AML-193 (cell line): ENCODE measurements around the gene TMOD4.
A peak's percentile ranks its signal among the peaks of the same experiment; 100 is the strongest.
"Not testable (repeated sequence)": the region's sequence is repeated elsewhere in the genome, so short reads cannot be mapped to it uniquely, and the experiment has no call there.

Experiments used
- DNase-seq, 2 experiments: peaks; one replicate each; lab custom pipeline; 2025; lab: John Stamatoyannopoulos, UW

Gene TMOD4

GRCh38 chr1:151175863-151176262 is at the start of gene TMOD4:
Gene TMOD4 (minus strand): TSS chr1:151175981. CDS start chr1:151174875, 1,106 bp downstream.
- DNase-seq = peak; percentile 28 to 41

- no peak for DNase-seq
Observed at GRCh38 chr1:151222130-151222529, 46.3 kb upstream of the TMOD4 start.

DNA sequence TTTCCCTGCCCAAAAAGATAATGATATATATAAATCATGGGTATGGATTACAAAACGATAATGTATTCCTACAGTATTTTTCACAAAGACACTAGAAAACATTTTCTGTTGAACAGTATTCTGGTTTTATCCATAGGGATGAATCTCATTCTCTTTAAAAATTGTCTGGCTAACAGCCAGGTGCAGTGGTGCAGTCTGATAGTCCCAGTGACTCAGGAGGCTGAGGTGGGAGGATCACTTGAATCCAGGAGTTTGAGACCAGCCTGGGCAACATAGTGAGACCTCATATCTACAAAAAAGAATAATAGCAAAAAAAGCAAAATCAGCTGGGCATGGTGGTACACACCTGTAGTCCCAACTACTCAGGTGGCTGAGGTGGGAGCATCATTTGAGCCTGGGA is 45.8 kb upstream of the TMOD4 start:
- no peak for DNase-seq

- no peak for DNase-seq
Observed at GRCh38 chr1:151213560-151213959, 37.8 kb upstream of the TMOD4 start.

GRCh38 chr1:151211972-151212705 is 36.4 kb upstream of the TMOD4 start:
- DNase-seq = no peak

DNA sequence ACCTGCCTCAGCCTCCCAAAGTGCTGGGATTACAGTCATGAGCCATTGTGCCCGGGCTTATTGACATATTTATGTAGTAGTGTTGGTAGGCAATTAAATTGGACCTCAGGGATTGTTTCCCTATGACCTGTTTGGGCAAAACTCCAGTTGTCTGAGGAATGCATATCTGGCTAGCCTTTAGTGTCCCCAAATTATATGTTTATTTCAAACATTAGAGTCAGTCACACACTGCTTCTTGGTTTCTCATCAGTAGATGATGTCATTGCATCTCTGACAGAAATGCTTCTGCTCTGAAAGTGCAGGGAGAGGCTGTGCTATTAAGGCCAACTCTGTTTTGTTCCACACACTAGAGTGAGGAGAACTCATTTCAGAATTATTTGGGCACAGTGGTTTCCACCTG is 35.0 kb upstream of the TMOD4 start:
- DNase-seq = no peak

- not testable (repeated sequence) for DNase-seq
Observed at GRCh38 chr1:151205381-151205965, 29.7 kb upstream of the TMOD4 start.

DNA sequence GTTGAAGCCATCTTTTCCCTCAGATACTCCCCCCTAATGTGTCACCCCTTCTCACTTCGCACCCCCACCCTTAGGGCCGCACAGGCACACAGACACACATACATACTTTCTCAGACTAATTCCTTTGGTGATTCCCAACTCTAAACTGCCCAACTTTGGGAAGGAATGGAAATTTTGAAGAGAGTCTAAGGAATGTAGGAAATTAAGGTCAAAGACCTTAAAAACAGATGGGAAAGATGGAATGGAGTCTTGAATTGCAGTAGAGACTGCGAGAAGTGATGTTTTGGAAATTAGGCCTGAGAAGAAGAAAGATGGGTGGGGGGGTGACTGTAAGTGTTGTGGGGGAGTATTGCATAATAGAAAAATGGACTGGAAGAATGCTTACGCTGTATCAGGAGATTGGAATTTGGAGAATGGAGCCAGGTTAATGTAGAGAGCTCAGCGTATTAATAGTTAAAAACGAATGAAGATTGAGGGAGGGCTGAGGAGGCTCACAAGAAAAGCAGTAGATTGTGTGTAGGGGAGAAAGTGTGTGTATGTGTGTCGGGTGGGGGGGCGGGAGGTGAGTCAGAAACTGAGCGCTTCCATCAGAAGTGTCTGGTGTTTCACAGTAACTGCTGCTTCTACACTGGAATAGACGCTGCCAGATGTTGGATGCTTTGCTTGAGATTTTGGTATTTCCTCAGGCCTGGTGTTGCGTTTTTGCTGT is 24.2 kb upstream of the TMOD4 start:
- DNase-seq = peak in 1 of 2 experiments; percentile 13

DNA sequence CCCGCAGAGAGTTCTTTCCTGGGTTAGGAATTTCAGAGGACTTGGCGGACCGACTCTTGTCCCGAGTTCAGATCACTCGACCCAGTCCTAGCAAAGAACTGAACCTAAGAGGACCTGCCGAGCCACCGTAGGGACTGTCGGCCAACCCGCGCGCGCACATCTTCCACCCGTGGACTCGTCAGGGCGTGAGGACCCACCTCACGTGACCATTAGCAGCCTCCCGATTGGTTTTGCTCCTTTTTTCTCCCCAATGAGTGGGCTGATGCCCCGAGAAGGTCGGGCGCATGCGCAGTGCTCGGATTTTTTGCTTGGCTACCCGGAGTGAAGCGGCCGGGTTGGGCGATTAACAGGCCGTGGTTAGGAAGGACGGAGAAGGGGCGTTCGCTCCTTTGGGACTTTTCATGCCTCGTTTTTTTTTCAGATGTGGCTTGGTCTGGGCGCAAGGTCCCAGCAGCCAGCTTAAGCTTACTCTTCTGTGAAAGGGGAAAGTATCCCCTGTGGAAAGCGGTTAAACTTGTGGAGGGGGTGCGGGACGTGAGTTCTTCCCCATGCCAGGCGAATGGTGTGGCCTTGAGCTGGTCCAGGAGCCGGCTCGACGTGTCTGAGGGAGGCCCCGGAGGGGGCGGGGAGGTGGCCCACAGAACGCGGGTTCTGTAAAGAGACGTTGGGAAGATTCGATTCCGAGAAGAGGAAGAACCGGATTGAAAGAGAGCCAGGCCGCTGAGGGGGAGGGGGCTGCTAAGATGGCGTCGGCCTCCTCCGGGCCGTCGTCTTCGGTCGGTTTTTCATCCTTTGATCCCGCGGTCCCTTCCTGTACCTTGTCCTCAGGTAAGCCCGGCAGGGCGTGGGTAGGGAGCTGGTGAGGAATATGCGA is 22.7 kb upstream of the TMOD4 start, which contains the start of gene PIP5K1A:
Gene PIP5K1A, plus strand, starts transcription at position 299 of the 874 bp plus-strand sequence. Its CDS starts 445 bp downstream, at position 744.
- peak; percentile 95 to 98 for DNase-seq

GRCh38 chr1:151197863-151198253 is 22.1 kb upstream of the TMOD4 start:
- DNase-seq = no peak

DNA sequence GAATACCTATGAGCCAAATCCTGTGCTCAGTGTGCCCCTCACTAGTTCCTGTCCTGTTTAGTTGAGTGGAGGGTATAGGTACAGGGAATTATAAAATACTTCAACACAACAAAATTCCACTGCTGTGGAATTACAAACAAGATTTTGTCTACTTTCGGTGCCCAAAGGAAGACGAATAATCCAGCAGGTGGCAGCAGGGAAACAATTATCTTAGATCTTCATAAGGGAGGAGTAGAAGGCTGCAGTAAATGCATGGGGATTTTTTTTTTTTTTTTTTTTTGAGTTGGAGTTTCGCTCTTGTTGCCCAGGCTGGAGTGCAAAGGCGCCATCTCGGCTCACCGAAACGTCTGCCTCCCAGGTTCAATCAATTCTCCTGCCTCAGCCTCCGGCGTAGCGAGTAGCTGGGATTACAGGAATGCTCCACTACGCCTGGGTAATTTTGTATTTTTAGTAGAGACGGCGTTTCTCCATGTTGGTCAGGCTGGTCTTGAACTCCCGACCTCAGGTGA is 20.6 kb upstream of the TMOD4 start:
- DNase-seq = peak; percentile 79 to 82

- not testable (repeated sequence) for DNase-seq
Observed at GRCh38 chr1:151194894-151195594, 19.3 kb upstream of the TMOD4 start.

DNA sequence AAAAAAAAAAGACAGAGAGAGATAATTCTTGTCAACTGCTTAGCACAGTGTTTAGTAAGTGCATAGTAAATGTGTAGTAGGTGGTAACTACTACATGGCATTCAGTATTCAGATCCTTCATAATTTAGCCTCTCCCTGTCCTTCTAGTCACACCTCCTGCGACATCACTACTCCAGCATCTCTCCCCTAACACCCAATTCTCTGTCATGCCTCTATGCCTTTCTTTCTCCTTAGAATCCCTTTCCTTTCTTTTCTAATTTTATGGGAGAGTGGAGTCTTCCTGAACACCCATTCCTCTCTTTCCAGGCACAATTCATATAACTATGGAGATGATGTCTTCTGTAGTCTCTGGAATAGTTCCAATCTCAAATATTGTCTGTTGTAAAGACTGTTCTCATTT is 18.1 kb upstream of the TMOD4 start:
- DNase-seq = no peak

DNA sequence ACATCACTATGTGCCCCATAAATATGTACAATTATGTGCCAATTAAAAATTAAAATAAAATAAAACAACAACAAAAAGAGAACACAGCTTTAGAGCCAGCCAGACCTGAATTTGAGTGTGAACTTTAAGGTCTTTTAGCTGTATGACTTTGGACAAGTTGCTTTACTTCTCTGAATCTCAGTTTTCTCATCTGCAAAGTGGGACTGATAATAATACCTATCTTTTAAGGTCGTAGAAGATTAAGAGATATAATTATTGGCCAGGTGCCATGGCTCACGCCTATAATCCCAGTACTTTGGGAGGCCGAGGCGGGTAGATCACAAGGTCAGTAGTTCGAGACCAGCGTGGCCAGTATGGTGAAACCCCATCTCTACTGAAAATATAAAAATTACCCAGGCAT is 17.5 kb upstream of the TMOD4 start:
- no peak for DNase-seq

DNA sequence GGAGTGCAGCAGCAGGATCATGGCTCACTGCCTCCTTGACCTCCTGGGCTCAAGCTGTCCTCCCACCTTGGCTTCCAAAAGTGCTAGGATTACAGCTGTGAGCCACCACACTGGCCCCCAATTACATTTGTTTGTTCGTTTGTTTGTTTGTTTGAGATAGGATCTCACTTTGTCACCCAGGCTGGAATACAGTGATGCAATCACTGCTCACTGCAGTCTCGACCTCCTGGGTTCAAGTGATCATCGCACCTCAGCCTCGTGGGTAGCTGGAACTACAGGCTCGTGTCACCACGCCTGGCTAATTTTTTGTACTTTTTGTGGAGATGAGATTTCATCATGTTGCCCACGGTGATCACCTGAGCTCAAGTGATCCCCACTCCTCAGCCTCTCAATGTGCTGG is 16.3 kb upstream of the TMOD4 start:
- no peak for DNase-seq

DNA sequence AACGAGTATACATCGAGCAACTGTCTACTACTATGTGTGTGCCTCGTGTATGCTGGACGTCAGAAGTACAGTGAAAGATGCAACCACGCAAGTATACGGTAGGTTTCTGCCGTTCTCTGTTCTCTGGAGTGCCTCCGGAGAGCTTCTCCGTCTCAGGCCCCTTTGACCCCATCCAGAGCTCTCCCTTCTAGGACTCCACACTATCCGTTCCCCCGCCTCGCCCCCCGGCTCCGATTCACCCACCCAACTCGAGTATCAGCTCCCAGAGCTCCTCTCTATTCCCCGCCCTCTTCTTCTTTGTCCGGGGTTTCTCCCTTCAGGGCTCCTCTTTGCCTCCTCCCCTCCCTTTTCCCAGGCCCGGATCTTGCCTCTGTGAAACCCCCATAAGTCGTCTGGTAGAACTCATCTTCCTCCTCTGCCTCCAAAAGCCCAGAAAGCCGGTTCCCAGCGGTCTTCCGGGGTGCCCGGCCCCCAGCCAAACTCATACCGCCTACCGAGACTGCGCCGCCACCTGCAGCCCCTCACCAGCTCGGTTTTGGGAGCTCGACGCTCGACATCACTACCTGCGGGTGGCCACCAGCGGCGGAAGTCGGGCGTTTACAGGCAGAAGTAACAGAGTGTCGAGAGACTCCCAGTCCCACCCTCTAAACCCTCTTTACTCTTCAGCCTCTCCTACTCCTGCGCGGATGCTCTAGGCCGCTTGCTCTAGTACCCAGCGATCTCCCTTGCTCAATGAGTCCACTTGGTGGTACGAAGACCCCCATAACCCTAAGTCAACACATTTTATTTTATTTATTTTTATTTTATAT is 14.1 kb upstream of the TMOD4 start, which contains the start of gene VPS72:
Gene VPS72, minus strand, starts transcription at position 561 of the 809 bp plus-strand sequence. Its CDS starts 76 bp downstream, at position 485.
- peak; percentile 87 for DNase-seq

DNA sequence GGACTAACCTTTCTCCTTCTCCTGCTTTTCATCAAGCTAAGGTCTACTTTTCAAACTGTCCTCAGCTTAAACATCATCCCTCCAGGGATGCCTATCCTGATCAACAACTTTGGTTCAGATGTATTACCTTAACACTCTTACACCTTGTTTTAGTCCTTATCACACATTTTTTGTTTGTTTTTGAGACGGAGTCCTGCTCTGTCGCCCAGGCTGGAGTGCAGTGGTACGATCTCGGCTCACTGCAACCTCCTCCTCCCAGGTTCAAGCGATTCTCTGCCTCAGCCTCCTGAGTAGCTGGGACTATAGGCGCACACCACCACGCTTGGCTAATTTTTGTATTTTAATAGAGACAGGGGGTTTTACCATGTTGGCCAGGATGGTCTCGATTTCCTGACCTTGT is 12.9 kb upstream of the TMOD4 start:
- DNase-seq = not testable (repeated sequence)

GRCh38 chr1:151187205-151187604 is 11.4 kb upstream of the TMOD4 start:
- DNase-seq = no peak

DNA sequence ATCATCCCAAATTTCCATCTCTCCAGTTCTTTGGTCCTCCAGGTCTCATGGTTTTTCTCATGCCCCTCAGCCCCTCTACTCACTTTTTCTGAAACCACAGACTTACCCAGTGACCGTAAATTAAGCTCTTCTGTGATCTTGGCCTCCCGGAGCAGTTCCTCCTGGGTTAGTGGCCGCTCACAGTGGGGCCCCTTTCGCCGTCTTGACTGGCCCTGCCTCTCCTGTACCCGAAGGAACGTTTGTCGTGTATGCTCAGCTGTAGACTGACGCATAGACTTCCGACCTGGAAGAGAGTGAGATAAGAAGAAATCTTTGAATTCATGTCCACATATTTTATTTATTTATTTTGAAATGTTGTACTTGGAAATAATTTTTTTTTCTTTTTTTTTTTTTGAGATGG is 8.4 kb upstream of the TMOD4 start:
- DNase-seq = no peak

GRCh38 chr1:151176514-151177045 is 799 bp upstream of the TMOD4 start:
- no peak for DNase-seq
